NCI-H2081 (cell line): ENCODE measurements around the gene LETMD1.
"Not testable (repeated sequence)": the region's sequence is repeated elsewhere in the genome, so short reads cannot be mapped to it uniquely, and the experiment has no call there.

Experiments
- DNase-seq, 2 experiments: peaks; one replicate each; lab custom pipeline; 2025; lab: John Stamatoyannopoulos, UW

Gene LETMD1

GRCh38 chr12:51077930-51078329, 29.8 kb downstream of the LETMD1 start:
- no peak for DNase-seq

DNA sequence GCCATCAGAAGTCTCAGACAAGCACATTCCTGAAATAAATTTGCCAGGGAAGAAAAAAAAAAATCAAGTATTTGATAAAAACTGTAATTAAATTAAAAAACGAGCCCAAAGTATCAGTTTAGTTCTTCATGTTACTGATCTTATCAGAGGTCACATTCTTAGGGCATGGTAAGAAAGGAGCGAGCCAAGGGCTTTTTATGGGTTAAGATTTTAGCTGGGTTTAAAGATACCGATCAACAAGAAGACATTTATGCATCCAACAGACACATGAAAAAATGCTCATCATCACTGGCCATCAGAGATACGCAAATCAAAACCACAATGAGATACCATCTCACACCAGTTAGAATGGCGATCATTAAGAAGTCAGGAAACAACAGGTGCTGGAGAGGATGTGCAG, 30.2 kb downstream of the LETMD1 start:
- not testable (repeated sequence) for DNase-seq

- not testable (repeated sequence) for DNase-seq
Measured at GRCh38 chr12:51078866-51079265, 30.7 kb downstream of the LETMD1 start.

- no peak for DNase-seq
Measured at GRCh38 chr12:51080136-51080535, 32.0 kb downstream of the LETMD1 start.

- no peak for DNase-seq
Measured at GRCh38 chr12:51081421-51081820, 33.3 kb downstream of the LETMD1 start.

GRCh38 chr12:51082561-51083125, 34.5 kb downstream of the LETMD1 start:
- peak in 1 of 2 experiments; percentile 38 for DNase-seq

DNA sequence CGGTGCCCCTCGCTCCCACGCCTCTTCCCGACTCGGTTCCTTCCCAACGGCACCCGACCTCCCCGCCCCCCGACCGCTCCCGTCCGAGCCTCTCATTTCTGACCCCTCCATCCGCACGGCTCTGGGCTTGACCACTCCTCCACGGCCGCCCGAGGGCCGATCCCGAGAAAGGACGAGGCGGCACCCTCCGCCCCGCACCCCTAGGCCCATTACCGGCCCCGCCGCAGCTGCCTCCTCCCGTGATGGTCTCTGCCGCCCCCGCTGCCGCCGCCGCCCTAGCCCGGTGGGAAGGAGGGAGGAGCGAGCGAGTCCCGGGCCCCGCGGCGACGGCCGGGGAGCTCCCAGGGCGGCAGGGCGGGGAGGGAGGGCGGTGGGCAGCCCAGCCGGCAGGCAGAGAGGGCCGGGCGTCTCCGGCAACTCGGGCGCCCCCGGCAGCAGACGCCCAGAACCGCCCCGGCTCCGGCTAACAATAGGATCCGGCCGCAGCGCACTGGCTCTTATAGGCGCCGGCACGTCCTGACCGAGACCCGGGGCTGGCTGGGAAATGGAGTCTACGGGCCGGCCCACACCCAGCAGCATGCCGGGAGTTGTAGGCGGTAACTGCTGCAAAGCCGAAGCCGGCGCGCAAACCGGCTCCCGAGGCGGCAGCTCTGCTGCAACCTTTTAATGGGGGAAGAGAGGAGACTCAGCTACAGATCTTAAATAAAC, 35.2 kb downstream of the LETMD1 start, which contains the start of gene CSRNP2:
TSS of gene CSRNP2 (minus strand) at position 471 of the 708 bp plus-strand sequence. CDS start 7,035 bp downstream, outside the sequence.
- DNase-seq, result peak; percentile 95 to 96

DNA sequence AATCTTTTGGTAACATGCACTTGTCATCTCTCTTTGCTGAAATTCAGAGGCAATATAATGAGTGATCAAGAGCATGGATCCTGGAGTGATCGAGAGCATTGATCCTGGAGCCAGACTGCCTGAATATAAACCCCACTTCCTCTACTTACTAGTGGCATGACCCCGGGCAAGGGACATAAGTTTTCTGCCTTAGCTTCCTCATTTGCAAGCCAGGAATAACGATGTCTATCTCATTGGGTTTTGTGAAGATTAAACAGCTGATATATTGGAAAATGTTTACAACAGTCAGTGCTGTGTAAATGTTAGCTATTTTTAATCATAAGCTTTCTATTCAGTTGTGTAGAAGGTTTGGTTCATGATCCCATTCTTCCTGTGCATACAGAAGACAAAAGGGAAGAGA, 37.6 kb downstream of the LETMD1 start:
- DNase-seq, result no peak

GRCh38 chr12:51086933-51087332, 38.8 kb downstream of the LETMD1 start:
- DNase-seq, result no peak

DNA sequence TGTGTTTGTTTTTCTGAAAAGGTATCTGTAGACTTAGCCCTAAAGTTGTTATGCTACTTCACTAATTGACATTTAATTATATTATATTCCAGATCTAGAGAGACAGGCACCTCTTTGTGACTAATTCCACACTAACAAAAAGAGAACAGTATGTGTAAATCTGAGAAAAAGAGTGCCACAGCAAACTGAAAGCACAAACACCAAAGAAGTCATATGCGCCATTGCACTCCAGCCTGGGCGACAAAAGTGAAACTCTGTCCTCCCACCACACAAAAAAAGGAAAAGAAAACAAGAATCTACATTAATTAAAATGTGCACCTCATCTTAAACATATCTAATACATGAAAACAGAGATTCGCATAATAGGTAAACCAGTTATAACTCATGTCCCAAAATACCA, 39.7 kb downstream of the LETMD1 start:
- DNase-seq, result no peak

- no peak for DNase-seq
Measured at GRCh38 chr12:51090705-51091229, 42.6 kb downstream of the LETMD1 start.

DNA sequence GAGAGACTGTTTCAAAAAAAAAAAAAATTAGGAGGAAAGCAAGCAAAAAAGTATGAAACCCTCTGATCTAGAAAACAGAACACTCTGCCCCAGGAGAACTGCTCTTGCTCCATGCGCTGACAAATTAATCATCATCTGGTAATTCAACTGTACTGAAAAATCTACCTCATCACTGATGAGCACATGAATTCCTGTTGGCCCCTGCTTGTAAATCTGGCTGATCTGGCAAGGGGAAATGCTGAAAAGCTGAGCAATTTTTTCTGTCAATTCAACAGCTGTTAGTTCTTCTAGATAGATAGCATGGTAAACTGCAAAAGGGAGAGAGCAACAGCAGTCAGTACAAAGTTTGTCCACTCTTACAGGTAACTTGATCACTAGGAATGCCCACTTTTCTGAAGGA, 50.5 kb downstream of the LETMD1 start:
- no peak for DNase-seq

- no peak for DNase-seq
Measured at GRCh38 chr12:51103977-51104376, 55.9 kb downstream of the LETMD1 start.

DNA sequence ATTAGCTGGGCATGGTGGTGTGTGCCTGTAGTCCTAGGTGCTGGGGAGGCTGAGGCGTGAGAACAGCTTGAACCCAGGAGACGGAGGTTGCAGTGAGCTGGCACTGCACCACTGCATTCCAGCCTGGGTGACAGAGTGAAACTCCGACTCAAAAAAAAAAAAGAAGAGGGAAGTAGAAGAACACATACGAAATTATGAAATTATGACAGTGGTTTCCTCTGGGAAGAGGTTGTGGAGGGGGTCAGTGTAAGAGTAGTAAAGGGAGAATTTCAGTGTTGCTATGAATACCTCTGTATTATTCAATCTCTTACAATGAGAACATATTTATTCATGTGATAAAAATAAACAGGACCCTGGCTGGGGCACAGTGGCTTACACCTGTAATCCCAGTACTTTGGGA, 60.0 kb downstream of the LETMD1 start:
- DNase-seq, result no peak
